Naive thymus-derived CD4-positive, alpha-beta T cell (primary cell): ENCODE measurements around the gene LMAN1L. TPM values are rescaled to one million over a fixed set of nuclear protein-coding genes. Genes with fewer than 3 reads are reported as not detected.

Experiments
- ATAC-seq: fragments of 150-1000 bp; cut with Tn5 transposase; 2 replicates; pipeline ENCODE4 v1.10.0; 2021; ENCODE audit warnings: mild to moderate bottlenecking, moderate library complexity
- CTCF ChIA-PET: fragments of 350-600 bp; sonication (Branson Sonifier 250); formaldehyde crosslinking; loops from one replicate; lab custom pipeline; 2021; ENCODE audit warnings: antibody characterized with exemption; lab: Charles Lee
- POLR2A ChIA-PET: fragments of 350-600 bp; sonication (Branson Sonifier 250); formaldehyde crosslinking; loops from one replicate; lab custom pipeline; 2021; ENCODE audit warnings: antibody characterized with exemption, inconsistent platforms; lab: Charles Lee
- DNase-seq, 9 donors: peaks; one replicate each; pipeline versions ENCODE4 v3.0.0 to v3.0.0-alpha.2; 2020 to 2022; ENCODE audit warnings: mixed read lengths in 1 of 9
- H3K27ac ChIP-seq: one replicate; pipeline ENCODE4 v1.7.0; 2013; ENCODE audit warnings: mild to moderate bottlenecking, low read depth, low read length, moderate library complexity
- H3K27me3 ChIP-seq, 2 donors: one replicate each; pipeline ENCODE4 v1.7.0; 2013; ENCODE audit warnings: low read length in 2 of 2, mild to moderate bottlenecking in 2 of 2, moderate library complexity in 2 of 2; ENCODE audit not compliant: control insufficient read depth in 2 of 2, insufficient read depth in 2 of 2
- H3K36me3 ChIP-seq, 3 experiments: 1 replicate in 2 of 3; 2 replicates in 1 of 3; pipeline ENCODE4 v1.7.0; 2013; ENCODE audit warnings: low read length in 3 of 3, mild to moderate bottlenecking in 3 of 3, moderate library complexity in 1 of 3; ENCODE audit not compliant: insufficient read depth in 3 of 3, control insufficient read depth in 2 of 3
- H3K4me1 ChIP-seq, 2 donors: one replicate each; pipeline ENCODE4 v1.7.0; 2013; ENCODE audit warnings: low read length in 2 of 2, mild to moderate bottlenecking in 2 of 2, moderate library complexity in 1 of 2; ENCODE audit not compliant: control insufficient read depth in 2 of 2, insufficient read depth in 2 of 2
- H3K4me3 ChIP-seq: 2 replicates; pipeline ENCODE4 v1.7.0; 2013; ENCODE audit warnings: mild to moderate bottlenecking, low read length
- H3K9me3 ChIP-seq, 3 experiments: 1 replicate in 2 of 3; 2 replicates in 1 of 3; pipeline ENCODE4 v1.7.0; 2013; ENCODE audit warnings: low read length in 3 of 3; ENCODE audit not compliant: control insufficient read depth in 2 of 3
- H3K27ac Mint-ChIP-seq, 9 donors: one replicate each; pipeline ENCODE4 v1.8.0; 2020 to 2022; ENCODE audit warnings: mixed read lengths in 9 of 9, mild to moderate bottlenecking in 8 of 9, moderate library complexity in 5 of 9, inconsistent platforms in 2 of 9
- H3K27me3 Mint-ChIP-seq, 5 donors: one replicate each; pipeline ENCODE4 v1.8.0; 2021 to 2022; ENCODE audit warnings: mixed read lengths in 5 of 5, mild to moderate bottlenecking in 1 of 5
- H3K36me3 Mint-ChIP-seq, 5 donors: one replicate each; pipeline ENCODE4 v1.8.0; 2020 to 2022; ENCODE audit warnings: mixed read lengths in 5 of 5, mild to moderate bottlenecking in 3 of 5, inconsistent platforms in 1 of 5
- H3K4me1 Mint-ChIP-seq, 7 donors: one replicate each; pipeline ENCODE4 v1.8.0; 2020 to 2022; ENCODE audit warnings: mixed read lengths in 7 of 7, mild to moderate bottlenecking in 3 of 7, inconsistent platforms in 1 of 7
- H3K4me3 Mint-ChIP-seq, 10 donors: one replicate each; pipeline ENCODE4 v1.8.0; 2020 to 2022; ENCODE audit warnings: mild to moderate bottlenecking in 10 of 10, mixed read lengths in 10 of 10, moderate library complexity in 6 of 10, inconsistent platforms in 2 of 10
- H3K9me3 Mint-ChIP-seq, 11 donors: one replicate each; pipeline ENCODE4 v1.8.0; 2020 to 2022; ENCODE audit warnings: mixed read lengths in 11 of 11, mild to moderate bottlenecking in 4 of 11, inconsistent platforms in 1 of 11, moderate library complexity in 1 of 11
- intact Hi-C, 2 donors: fragments of 100-400 bp; cut with micrococcal nuclease; formaldehyde crosslinking; loops; one replicate each; pipeline ENCODE4 v1.15.1; 2023
- polyA plus RNA-seq, 2 donors: library from polyadenylated mRNA; unstranded; fragments of 300-500 nt; fragmentation: Illumina TruSeq; gene quantifications; one replicate each; pipeline ENCODE4 v1.2.3, GENCODE V29; 2021
- total RNA-seq, 6 experiments: library from RNA in 5 of 6; stranded (reverse) in 5 of 6; gene quantifications; 1 replicate in 5 of 6; 2 replicates in 1 of 6; pipeline ENCODE4 v1.2.3 and lab custom pipeline; 2021 to 2026

The LMAN1L gene
- total and polyA plus RNA-seq, 7 experiments from 2014 or later: 0.35 to 2.4 (median 1.3) TPM; not detected in 2

DNA sequence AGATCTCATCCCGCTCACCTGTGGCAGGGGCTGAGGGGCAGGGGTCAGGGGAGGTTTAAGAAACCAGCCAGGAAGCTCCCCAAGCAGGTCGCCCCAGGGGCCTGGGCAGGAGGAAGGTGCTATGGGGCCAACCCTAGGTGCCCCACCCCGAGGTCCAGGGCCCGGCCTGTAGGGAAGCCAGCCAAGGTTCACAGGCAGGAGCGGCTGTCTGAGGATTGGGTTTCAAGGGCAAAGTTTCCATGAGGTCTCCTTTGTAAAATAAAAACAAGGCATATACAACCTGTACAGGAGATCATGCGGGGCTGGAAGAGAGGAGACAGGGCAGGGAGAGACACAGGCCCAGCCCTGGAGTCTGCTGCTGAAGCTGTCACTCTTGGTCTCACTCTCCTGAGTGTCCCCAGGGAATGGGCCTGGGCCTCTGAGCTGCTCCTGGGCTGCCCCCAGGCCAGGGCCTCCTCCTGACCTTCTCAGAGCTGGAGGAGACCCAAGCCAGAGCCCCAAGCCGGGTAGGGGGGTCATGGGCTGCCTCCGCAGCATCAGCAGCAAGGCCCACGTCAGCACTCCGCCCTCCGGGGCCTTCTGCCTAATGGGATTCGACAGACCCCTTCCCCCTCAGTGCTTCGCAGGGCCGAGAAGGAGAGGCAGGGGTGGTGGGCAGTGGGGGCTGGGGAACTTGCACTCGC, 19.3 kb downstream of the LMAN1L start:
- Histone ChIP-seq H3K27ac (no peak overlapping the region), H3K9me3 (no peaks in the 10 kb centered on the region), H3K27me3 (peaks cover 0 to 8% of the 10 kb centered on the region in 2 donors), H3K4me1 (no peaks in the 10 kb centered on the region), H3K36me3 (peaks cover 0 to 12% (median 0%) of the 10 kb centered on the region in 3 experiments), H3K4me3 (no peak overlapping the region)
- Mint-ChIP-seq H3K4me3 (no peak overlapping the region), H3K27ac (no peak overlapping the region), H3K36me3 (peaks cover 0 to 3% (median 0%) of the 10 kb centered on the region in 5 donors), H3K9me3 (no peaks in the 10 kb centered on the region), H3K4me1 (peaks cover 0 to 6% (median 4%) of the 10 kb centered on the region in 7 donors), H3K27me3 (peaks cover 12 to 22% (median 19%) of the 10 kb centered on the region in 5 donors)
- ChIA-PET POLR2A (no interaction called here), CTCF (interaction anchor here (0.8 kb wide), 1 partner anchor 61 kb away, joined by 3 read pairs; no protein-coding TSS in a partner anchor)
- ATAC-seq (no peak), DNase-seq (no peak)
- intact Hi-C loops: no loop called here

DNA sequence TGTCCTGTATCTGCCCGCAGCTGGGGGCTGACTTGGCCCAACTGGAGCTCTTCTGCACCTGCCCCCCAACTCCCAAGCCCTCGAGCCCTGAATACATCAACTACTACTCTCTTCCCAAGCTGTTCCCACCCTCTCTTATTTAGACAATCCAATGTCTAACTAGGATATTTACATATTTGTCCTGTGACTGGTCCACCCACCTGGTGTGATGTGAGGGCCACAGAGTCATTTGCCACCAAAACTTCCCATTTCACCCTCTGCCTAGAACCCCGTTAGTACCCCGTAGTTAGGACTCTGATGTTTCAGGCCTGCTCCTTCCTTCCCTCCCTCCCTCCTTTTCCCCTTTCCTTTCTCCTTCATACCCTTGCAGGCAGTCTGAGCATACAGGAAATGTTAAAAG, 20.2 kb downstream of the LMAN1L start:
- no peaks in the 10 kb centered on the region for H3K9me3 ChIP-seq
- Mint-ChIP-seq H3K27ac (peak overlapping the region in 1 of 9 donors; percentile 65), H3K27me3 (peaks cover 4 to 13% (median 11%) of the 10 kb centered on the region in 5 donors), H3K4me3 (no peak overlapping the region), H3K9me3 (no peaks in the 10 kb centered on the region), H3K4me1 (peaks cover 0 to 6% (median 4%) of the 10 kb centered on the region in 7 donors), H3K36me3 (peaks cover 0 to 3% (median 0%) of the 10 kb centered on the region in 5 donors)
- DNase-seq (no peak), ATAC-seq (no peak)
- intact Hi-C loops: no loop called here
- peaks cover 0 to 20% (median 0%) of the 10 kb centered on the region in 3 experiments for H3K36me3 ChIP-seq
- H3K4me3 ChIP-seq: no peak overlapping the region
- CTCF ChIA-PET: interaction anchor here (1.4 kb wide), 1 partner anchor 64 kb away, joined by 5 read pairs; no protein-coding TSS in a partner anchor
- H3K27me3 ChIP-seq: peaks cover 0 to under 1% of the 10 kb centered on the region in 2 donors
- H3K4me1 ChIP-seq: no peaks in the 10 kb centered on the region
- POLR2A ChIA-PET: no interaction called here
- no peak overlapping the region for H3K27ac ChIP-seq

DNA sequence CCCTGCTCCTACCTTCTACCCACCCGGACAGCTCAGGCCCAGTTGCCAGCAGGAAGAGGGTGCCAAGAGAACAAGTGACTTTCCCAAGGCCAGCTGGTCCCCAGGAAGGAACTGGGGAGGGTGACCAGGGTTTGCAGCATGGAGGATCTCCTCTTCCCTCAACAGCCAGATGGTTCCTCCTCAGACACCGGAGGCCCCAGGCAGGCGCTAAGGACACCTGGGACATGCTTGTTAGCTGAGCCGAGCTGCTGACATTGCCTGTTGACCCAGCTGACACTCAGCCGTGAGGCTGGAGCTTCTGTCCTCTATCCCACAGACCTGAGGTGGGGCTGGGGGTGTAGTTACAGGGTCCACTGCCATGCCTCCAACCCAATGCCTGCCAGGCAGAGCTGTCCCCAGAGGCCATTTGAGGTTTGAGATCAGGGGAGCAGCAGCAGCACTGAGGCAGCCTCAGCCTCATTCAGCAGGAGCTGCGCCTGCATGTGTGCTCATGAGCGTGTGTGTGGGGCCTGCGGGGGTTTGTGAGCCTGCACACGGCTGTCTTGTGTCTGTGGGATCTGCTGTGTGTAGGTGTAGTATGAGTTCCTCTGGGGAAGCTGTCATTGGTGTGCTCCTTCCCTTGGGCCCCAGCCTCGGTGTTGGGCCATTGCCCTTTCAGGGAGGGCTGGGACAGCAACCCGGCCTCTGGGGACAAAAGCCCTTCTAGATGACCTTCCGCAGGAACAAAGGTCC, 20.9 kb downstream of the LMAN1L start:
- Mint-ChIP-seq H3K9me3 (no peaks in the 10 kb centered on the region), H3K27me3 (peaks cover 0 to 6% (median 5%) of the 10 kb centered on the region in 5 donors), H3K4me1 (peaks cover 0 to 6% (median 4%) of the 10 kb centered on the region in 7 donors), H3K36me3 (peaks cover 0 to 3% (median 0%) of the 10 kb centered on the region in 5 donors), H3K27ac (peak overlapping the region in 1 of 9 donors; percentile 49), H3K4me3 (no peak overlapping the region)
- Histone ChIP-seq H3K4me3 (no peak overlapping the region), H3K27me3 (no peaks in the 10 kb centered on the region), H3K36me3 (peaks cover 0 to 27% (median 0%) of the 10 kb centered on the region in 3 experiments), H3K9me3 (no peaks in the 10 kb centered on the region), H3K4me1 (no peaks in the 10 kb centered on the region), H3K27ac (no peak overlapping the region)
- no peak for DNase-seq
- CTCF ChIA-PET: interaction anchor here (1.0 to 1.4 kb wide), 2 partner anchors 63 to 65 kb away, joined by 5 to 6 read pairs; no protein-coding TSS in a partner anchor
- intact Hi-C loops: no loop called here
- POLR2A ChIA-PET: interaction anchor here (0.7 kb wide), 1 partner anchor 9 kb away, joined by 3 read pairs; no protein-coding TSS in a partner anchor
- ATAC-seq: no peak

DNA sequence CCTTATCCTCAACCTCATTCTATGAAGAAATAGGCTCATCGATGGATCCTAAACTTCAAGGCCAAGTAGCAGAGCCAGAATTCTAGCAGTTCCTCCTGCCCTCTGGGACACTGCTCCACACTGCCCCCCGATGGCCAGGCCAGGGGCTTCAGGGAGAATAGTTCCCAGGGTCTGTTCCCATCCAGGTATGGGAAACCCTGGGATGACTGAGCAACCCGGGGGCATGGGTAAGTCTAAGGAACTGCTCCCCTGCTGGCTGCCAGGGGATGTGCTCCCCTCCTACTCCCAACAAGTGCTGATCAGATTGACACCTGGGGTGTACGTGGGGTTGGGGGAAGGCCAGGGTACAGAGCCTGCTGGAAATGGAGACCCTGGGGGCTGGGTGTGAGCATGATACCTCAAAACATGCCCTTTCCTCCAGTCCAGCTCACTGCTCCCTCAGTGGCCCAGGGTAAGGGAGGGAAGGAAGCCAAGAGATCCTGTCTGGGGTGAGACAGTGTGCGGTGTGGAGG, 22.7 kb downstream of the LMAN1L start:
- peak overlapping the region in 3 of 9 donors; percentile 5 to 48 (median 28) for H3K27ac Mint-ChIP-seq
- H3K27me3 ChIP-seq: no peaks in the 10 kb centered on the region
- H3K4me1 Mint-ChIP-seq: peaks cover 0 to 8% (median 4%) of the 10 kb centered on the region in 7 donors
- H3K36me3 ChIP-seq: peaks cover 0 to 44% (median 4%) of the 10 kb centered on the region in 3 experiments
- no peaks in the 10 kb centered on the region for H3K9me3 ChIP-seq
- H3K36me3 Mint-ChIP-seq: peaks cover 0 to 3% (median 0%) of the 10 kb centered on the region in 5 donors
- no peaks in the 10 kb centered on the region for H3K27me3 Mint-ChIP-seq
- ChIA-PET CTCF (interaction anchor here (0.8 to 2.3 kb wide), 3 partner anchors 66 to 114 kb away, joined by 3 to 14 read pairs (median 9); no protein-coding TSS in a partner anchor), POLR2A (no interaction called here)
- H3K9me3 Mint-ChIP-seq: no peaks in the 10 kb centered on the region
- H3K4me3 Mint-ChIP-seq: no peak overlapping the region
- no peaks in the 10 kb centered on the region for H3K4me1 ChIP-seq
- H3K27ac ChIP-seq: no peak overlapping the region
- H3K4me3 ChIP-seq: no peak overlapping the region
- peak; percentile 72 for ATAC-seq
- intact Hi-C loops: loop anchor here in 1 of 2 donors (1.0 kb wide), 1 partner anchor 64 kb away; no protein-coding TSS in a partner anchor
- DNase-seq: peak in 5 of 9 donors; percentile 14 to 64 (median 21)

DNA sequence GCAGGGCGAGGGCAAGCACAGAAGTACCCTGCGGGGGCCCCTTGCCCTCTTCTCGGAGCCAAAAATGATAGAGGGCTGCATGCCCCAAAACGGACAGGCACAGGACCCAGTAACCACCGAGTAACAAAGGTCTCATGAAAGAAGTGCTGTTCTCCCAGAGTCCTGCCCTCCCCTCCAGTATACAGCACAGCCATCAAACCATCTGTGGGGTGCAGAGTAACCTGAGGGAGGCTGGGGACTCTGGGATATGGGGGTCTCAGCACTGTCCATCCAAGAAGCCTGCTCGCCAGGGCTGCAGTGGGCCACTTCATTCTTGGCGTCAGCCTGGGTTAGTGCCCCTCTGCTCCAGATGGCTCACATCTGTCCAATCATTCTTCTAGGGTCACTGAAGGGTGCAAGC, 24.2 kb downstream of the LMAN1L start:
- CTCF ChIA-PET: interaction anchor here (0.8 to 2.3 kb wide), 4 partner anchors 44 to 66 kb away, joined by 3 to 14 read pairs (median 4); no protein-coding TSS in a partner anchor
- ATAC-seq (no peak), DNase-seq (no peak)
- Mint-ChIP-seq H3K27ac (no peak overlapping the region), H3K4me1 (peaks cover 10 to 20% (median 16%) of the 10 kb centered on the region in 7 donors), H3K36me3 (peaks cover 0 to 13% (median 0%) of the 10 kb centered on the region in 5 donors), H3K4me3 (no peak overlapping the region), H3K27me3 (no peaks in the 10 kb centered on the region), H3K9me3 (no peaks in the 10 kb centered on the region)
- peaks cover 0 to 52% (median 4%) of the 10 kb centered on the region in 3 experiments for H3K36me3 ChIP-seq
- no peak overlapping the region for H3K4me3 ChIP-seq
- POLR2A ChIA-PET: no interaction called here
- peaks cover 4 to 13% of the 10 kb centered on the region in 2 donors for H3K4me1 ChIP-seq
- H3K9me3 ChIP-seq: no peaks in the 10 kb centered on the region
- H3K27ac ChIP-seq: no peak overlapping the region
- intact Hi-C loops: no loop called here
- H3K27me3 ChIP-seq: no peaks in the 10 kb centered on the region

DNA sequence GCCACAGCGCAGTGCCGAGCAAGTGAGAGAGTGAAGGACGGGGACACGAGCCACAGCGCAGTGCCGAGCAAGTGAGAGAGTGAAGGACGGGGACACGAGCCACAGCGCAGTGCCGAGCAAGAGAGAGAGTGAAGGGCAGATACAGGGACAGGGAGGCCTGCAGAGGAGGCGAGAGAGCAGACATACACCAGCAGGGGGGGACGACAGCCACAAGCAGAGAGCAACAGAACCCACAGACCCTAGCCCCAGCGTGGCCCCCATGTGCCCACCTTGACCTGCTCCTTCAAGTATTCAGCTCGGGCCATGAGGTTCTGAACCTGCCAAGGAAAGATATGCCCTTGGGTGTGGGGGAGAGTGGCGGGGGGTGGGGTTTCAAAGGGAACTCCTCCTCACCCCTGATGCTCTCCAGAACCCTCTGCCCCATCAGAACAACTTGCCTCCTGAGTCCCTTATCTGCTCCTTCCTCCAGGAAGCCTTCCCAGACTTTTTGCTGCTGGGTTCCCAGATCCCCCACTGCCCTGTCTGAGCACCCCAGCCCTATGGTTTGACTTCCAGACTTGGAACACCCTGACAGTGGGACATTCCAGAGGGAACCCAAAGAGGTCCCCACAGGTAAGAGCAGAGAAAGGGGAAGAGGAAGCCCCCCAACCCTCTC, 25.0 kb downstream of the LMAN1L start:
- POLR2A ChIA-PET: no interaction called here
- H3K27me3 ChIP-seq: no peaks in the 10 kb centered on the region
- no peaks in the 10 kb centered on the region for H3K9me3 Mint-ChIP-seq
- H3K27ac Mint-ChIP-seq: peak overlapping the region in 1 of 9 donors; percentile 41
- intact Hi-C loops: no loop called here
- no peak for DNase-seq
- no peak for ATAC-seq
- H3K27ac ChIP-seq: no peak overlapping the region
- no peaks in the 10 kb centered on the region for H3K27me3 Mint-ChIP-seq
- H3K4me1 Mint-ChIP-seq: peaks cover 17 to 27% (median 24%) of the 10 kb centered on the region in 7 donors
- peaks cover 10 to 21% of the 10 kb centered on the region in 2 donors for H3K4me1 ChIP-seq
- H3K4me3 Mint-ChIP-seq: no peak overlapping the region
- H3K9me3 ChIP-seq: no peaks in the 10 kb centered on the region
- CTCF ChIA-PET: interaction anchor here (0.8 to 2.3 kb wide), 4 partner anchors 44 to 66 kb away, joined by 3 to 14 read pairs (median 4); no protein-coding TSS in a partner anchor
- H3K4me3 ChIP-seq: no peak overlapping the region
- H3K36me3 Mint-ChIP-seq: peaks cover 0 to 15% (median 0%) of the 10 kb centered on the region in 5 donors
- peaks cover 0 to 54% (median 4%) of the 10 kb centered on the region in 3 experiments for H3K36me3 ChIP-seq
